ENCODE measurements around the gene SPOP.
"Not testable (repeated sequence)": the region's sequence is repeated elsewhere in the genome, so short reads cannot be mapped to it uniquely, and the experiment has no call there.

SPOP gene

GRCh38 chr17:49551221-49552069, 126.5 kb downstream of the SPOP start:
- no peak for DNase-seq (ENCODE audit: low read depth in 2 of 2)

GRCh38 chr17:49550764-49551163, 127.1 kb downstream of the SPOP start:
- DNase-seq (ENCODE audit: low read depth in 2 of 2), result not testable (repeated sequence)

- no peak for DNase-seq (ENCODE audit: low read depth in 2 of 2)
Measured at GRCh38 chr17:49549691-49550678, 127.9 kb downstream of the SPOP start.

GRCh38 chr17:49549311-49549605, 128.6 kb downstream of the SPOP start:
- DNase-seq (ENCODE audit: low read depth in 2 of 2), result no peak
